Erythroblast (primary cell): Measurements from ENCODE around the gene CX3CL1.

ENCODE experiments used
- GATA1 ChIP-seq: IDR thresholded peaks from 2 replicates; pipeline ENCODE4 v1.6.1; 2011; ENCODE audit warnings: low read depth, mild to moderate bottlenecking, control low read depth, low read length, moderate library complexity
- POLR2A ChIP-seq: IDR thresholded peaks from 2 replicates; pipeline ENCODE4 v1.6.1; 2011; ENCODE audit warnings: mild to moderate bottlenecking, low read length

DNA sequence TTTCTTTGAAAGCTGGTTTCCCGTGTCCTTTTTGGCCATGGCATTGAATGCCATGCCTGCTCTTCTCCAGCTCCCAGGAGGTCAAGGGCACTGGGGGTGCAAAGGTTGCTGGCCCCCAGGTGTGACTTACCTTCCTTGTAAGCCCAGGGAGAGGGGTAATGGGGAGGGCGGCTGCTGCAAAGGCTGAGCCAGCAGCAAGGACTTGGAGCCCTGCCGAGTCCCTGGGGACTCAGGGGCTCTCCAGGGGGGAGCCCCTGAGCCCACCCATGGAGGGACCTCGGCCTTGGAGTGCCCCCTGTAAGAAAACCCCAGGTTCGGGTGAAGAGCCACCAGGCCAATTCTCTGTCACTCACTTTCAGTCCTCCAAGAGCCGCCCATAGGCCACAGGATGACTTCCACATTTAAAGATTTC is 19.6 kb upstream of the CX3CL1 start:
- TF ChIP-seq POLR2A (no peak), GATA1 (no peak)
